ENCODE results near the gene SLC24A4. TPM values are rescaled to one million over a fixed set of nuclear protein-coding genes. Genes with fewer than 3 reads are reported as not detected.

SLC24A4 gene
- total and polyA plus RNA-seq, 2 experiments from 2014 or later, result 0.46 to 0.50 TPM

- Histone ChIP-seq H2AFZ (no peak overlapping the region), H3K27ac (peak overlapping the region; percentile 81), H4K20me1 (ENCODE audit: insufficient read depth, poor library complexity, severe bottlenecking) (no peaks in the 10 kb centered on the region), H3K27me3 (no peaks in the 10 kb centered on the region), H3K79me2 (peaks cover 20% of the 10 kb centered on the region), H3K4me3 (no peak overlapping the region), H3K4me2 (no peak overlapping the region), H3K9me3 (ENCODE audit: low read depth) (no peaks in the 10 kb centered on the region), H3K36me3 (replicated peaks; ENCODE audit: insufficient read depth, low read depth) (no peaks in the 10 kb centered on the region), H3K4me1 (ENCODE audit: insufficient read depth) (peaks cover 21% of the 10 kb centered on the region), H3K9me2 (replicated peaks; ENCODE audit: insufficient read depth) (no peaks in the 10 kb centered on the region)
- WGBS (ENCODE audit: low lambda C conversion rate, missing lambda C conversion rate), result 65% methylated on average over 6 of the region's 6 CpGs
- DNase-seq (ENCODE audit: low spot score), result peak; percentile 83
- TF ChIP-seq EZH2phosphoT487 (IDR thresholded peaks at IDR 0.05; ENCODE audit: low read depth, severe bottlenecking, unreplicated experiment) (no peak), EZH2 (IDR thresholded peaks at IDR 0.05; ENCODE audit: borderline replicate concordance) (no peak), CTCF (IDR thresholded peaks at IDR 0.05; ENCODE audit: poor library complexity) (no peak)
These were observed 188.7 kb downstream of the SLC24A4 start for GRCh38 chr14:92511453-92512238.

- H2AFZ ChIP-seq, result peak overlapping the region; percentile 97
These were observed 189.8 kb downstream of the SLC24A4 start for GRCh38 chr14:92512807-92513203.

GRCh38 chr14:92513204-92513965 lies 190.4 kb downstream of the SLC24A4 start, which contains the start of gene RIN3:
Gene RIN3, plus strand, starts transcription at chr14:92513781. Its CDS starts 152 bp downstream, at chr14:92513933.
- whole genome bisulfite sequencing (ENCODE audit: low lambda C conversion rate, missing lambda C conversion rate), result 8% methylated on average over 67 of the region's 79 CpGs

More at GRCh38 chr14:92512807-92513203, 189.8 kb downstream of the SLC24A4 start:
- H3K4me3 ChIP-seq, result peak overlapping the region; percentile 85
- H3K79me2 ChIP-seq, result peaks cover 20% of the 10 kb centered on the region
- DNase-seq (ENCODE audit: low spot score), result no peak
- no peaks in the 10 kb centered on the region for H3K9me3 ChIP-seq (ENCODE audit: low read depth)
- 84% methylated on average over 9 of the region's 9 CpGs for WGBS (ENCODE audit: low lambda C conversion rate, missing lambda C conversion rate)
- H4K20me1 ChIP-seq (ENCODE audit: insufficient read depth, poor library complexity, severe bottlenecking), result no peaks in the 10 kb centered on the region
- peak overlapping the region; percentile 99 for H3K4me2 ChIP-seq
- no peaks in the 10 kb centered on the region for H3K36me3 ChIP-seq (replicated peaks; ENCODE audit: insufficient read depth, low read depth)
- H3K9me2 ChIP-seq (replicated peaks; ENCODE audit: insufficient read depth), result no peaks in the 10 kb centered on the region
- no peaks in the 10 kb centered on the region for H3K27me3 ChIP-seq
- H3K4me1 ChIP-seq (ENCODE audit: insufficient read depth), result peaks cover 21% of the 10 kb centered on the region
- TF ChIP-seq CTCF (IDR thresholded peaks at IDR 0.05; ENCODE audit: poor library complexity), result no peak
- TF ChIP-seq EZH2phosphoT487 (IDR thresholded peaks at IDR 0.05; ENCODE audit: low read depth, severe bottlenecking, unreplicated experiment), result no peak
- no peak for TF ChIP-seq EZH2 (IDR thresholded peaks at IDR 0.05; ENCODE audit: borderline replicate concordance)
- H3K27ac ChIP-seq, result peak overlapping the region; percentile 59

More at GRCh38 chr14:92513204-92513965, 190.4 kb downstream of the SLC24A4 start, which contains the start of gene RIN3:
- TF ChIP-seq CTCF (IDR thresholded peaks at IDR 0.05; ENCODE audit: poor library complexity) (no peak), EZH2phosphoT487 (IDR thresholded peaks at IDR 0.05; ENCODE audit: low read depth, severe bottlenecking, unreplicated experiment) (no peak), EZH2 (IDR thresholded peaks at IDR 0.05; ENCODE audit: borderline replicate concordance) (no peak)
- Histone ChIP-seq H3K4me3 (peak within 1 kb of the TSS; percentile 85), H2AFZ (peak within 1 kb of the TSS; percentile 97), H3K27me3 (no peaks in the 10 kb centered on the region), H3K9me2 (replicated peaks; ENCODE audit: insufficient read depth) (no peaks in the 10 kb centered on the region), H4K20me1 (ENCODE audit: insufficient read depth, poor library complexity, severe bottlenecking) (no peaks in the 10 kb centered on the region), H3K4me2 (peak within 1 kb of the TSS; percentile 99), H3K79me2 (peaks cover 20% of the 10 kb centered on the region), H3K9me3 (ENCODE audit: low read depth) (no peaks in the 10 kb centered on the region), H3K36me3 (replicated peaks; ENCODE audit: insufficient read depth, low read depth) (no peaks in the 10 kb centered on the region), H3K4me1 (ENCODE audit: insufficient read depth) (peaks cover 21% of the 10 kb centered on the region), H3K27ac (peak within 1 kb of the TSS; percentile 59)
- DNase-seq (ENCODE audit: low spot score), result peak; percentile 74

Measured in hepatocyte (in vitro differentiated cells).